Mucosa of gallbladder (tissue), 1 donor: ENCODE measurements around the gene RPRML. TPM values are rescaled to one million over a fixed set of nuclear protein-coding genes. Genes with fewer than 3 reads are reported as not detected.
"Not testable (repeated sequence)": the region's sequence is repeated elsewhere in the genome, so short reads cannot be mapped to it uniquely, and the experiment has no call there.

Experiments used
- DNase-seq: peaks from one replicate; pipeline ENCODE4 v3.0.0-alpha.2; 2020; ENCODE audit warnings: low spot score
- total RNA-seq: library from RNA; stranded (reverse); gene quantifications from one replicate; pipeline ENCODE4 v1.2.1, GENCODE V29; 2021
- donor health status: DM: no; HTN: no; CAD: no.

Gene RPRML
- total RNA-seq: not detected

- DNase-seq: no peak
Measured at GRCh38 chr17:46979147-46979863, at the start of gene RPRML. Gene RPRML (minus strand): TSS chr17:46979253. CDS start chr17:46979007, 246 bp downstream.

- not testable (repeated sequence) for DNase-seq
Measured at GRCh38 chr17:47016966-47017365, 37.9 kb upstream of the RPRML start.

- no peak for DNase-seq
Measured at GRCh38 chr17:47013341-47013740, 34.3 kb upstream of the RPRML start.

- no peak for DNase-seq
Measured at GRCh38 chr17:47012457-47012856, 33.4 kb upstream of the RPRML start.

- no peak for DNase-seq
Measured at GRCh38 chr17:47009759-47010594, 30.9 kb upstream of the RPRML start.

- DNase-seq: no peak
Measured at GRCh38 chr17:47004906-47005305, 25.9 kb upstream of the RPRML start.

GRCh38 chr17:47003864-47004263 is 24.8 kb upstream of the RPRML start:
- not testable (repeated sequence) for DNase-seq

GRCh38 chr17:46995841-46996571 is 17.0 kb upstream of the RPRML start:
- no peak for DNase-seq

GRCh38 chr17:46994993-46995392 is 15.9 kb upstream of the RPRML start:
- no peak for DNase-seq

- no peak for DNase-seq
Measured at GRCh38 chr17:46991617-46992016, 12.6 kb upstream of the RPRML start.

- no peak for DNase-seq
Measured at GRCh38 chr17:46989637-46990431, 10.8 kb upstream of the RPRML start.

GRCh38 chr17:46987927-46988326 is 8.9 kb upstream of the RPRML start:
- not testable (repeated sequence) for DNase-seq

- no peak for DNase-seq
Measured at GRCh38 chr17:46986366-46986765, 7.3 kb upstream of the RPRML start.

- peak; percentile 20 for DNase-seq
Measured at GRCh38 chr17:46984892-46985291, 5.8 kb upstream of the RPRML start.

GRCh38 chr17:46984341-46984740 is 5.3 kb upstream of the RPRML start:
- no peak for DNase-seq

GRCh38 chr17:46983782-46984181 is 4.7 kb upstream of the RPRML start:
- DNase-seq: no peak

- no peak for DNase-seq
Measured at GRCh38 chr17:46982577-46982976, 3.5 kb upstream of the RPRML start.

- DNase-seq: no peak
Measured at GRCh38 chr17:46978489-46979146, 435 bp downstream of the RPRML start.

- no peak for DNase-seq
Measured at GRCh38 chr17:46977750-46978488, 1.1 kb downstream of the RPRML start.

- DNase-seq: no peak
Measured at GRCh38 chr17:46977348-46977747, 1.7 kb downstream of the RPRML start.
